Kidney (tissue), 14 donors: ENCODE data around the gene MT1HL1. TPM values are rescaled to one million over a fixed set of nuclear protein-coding genes. Genes with fewer than 3 reads are reported as not detected.

ENCODE experiments used
- DNase-seq, 5 donors: peaks; one replicate each; pipeline ENCODE4 v3.0.0-alpha.2; 2013 to 2020
- FAIRE-seq: peaks from 2 replicates; lab custom pipeline; 2012; peaks lifted over from hg19 to GRCh38; lab: Jason Lieb, UNC
- H3K27ac ChIP-seq, 2 donors: one replicate each; pipeline ENCODE4 v1.7.0; 2013; ENCODE audit warnings: low read depth in 2 of 2, low read length in 2 of 2, inconsistent platforms in 1 of 2
- H3K27me3 ChIP-seq: one replicate; pipeline ENCODE4 v1.7.1; 2013; ENCODE audit warnings: low read length, inconsistent platforms; ENCODE audit not compliant: control insufficient read depth, insufficient read depth
- H3K36me3 ChIP-seq, 3 donors: one replicate each; pipeline versions ENCODE4 v1.7.0 to v1.7.1; 2013; ENCODE audit warnings: low read length in 3 of 3, control low read depth in 1 of 3, inconsistent platforms in 1 of 3; ENCODE audit not compliant: insufficient read depth in 3 of 3, control insufficient read depth in 2 of 3
- H3K4me1 ChIP-seq, 3 donors: one replicate each; pipeline versions ENCODE4 v1.7.0 to v1.7.1; 2013; ENCODE audit warnings: low read length in 3 of 3, inconsistent platforms in 1 of 3, low read depth in 1 of 3; ENCODE audit not compliant: control insufficient read depth in 2 of 3, insufficient read depth in 2 of 3
- H3K4me3 ChIP-seq, 3 donors: one replicate each; pipeline versions ENCODE4 v1.7.0 to v1.8.1; 2013; ENCODE audit warnings: low read length in 3 of 3, control low read depth in 1 of 3, inconsistent platforms in 1 of 3
- H3K9ac ChIP-seq, 3 donors: one replicate each; pipeline versions ENCODE4 v1.7.0 to v1.7.1; 2013; ENCODE audit warnings: low read length in 3 of 3, control low read depth in 1 of 3, inconsistent platforms in 1 of 3
- H3K9me3 ChIP-seq, 3 donors: one replicate each; pipeline versions ENCODE4 v1.7.0 to v1.7.1; 2013; ENCODE audit warnings: low read length in 3 of 3, control low read depth in 1 of 3, inconsistent platforms in 1 of 3; ENCODE audit not compliant: control insufficient read depth in 2 of 3, insufficient read depth in 1 of 3
- intact Hi-C: fragments of 100-400 bp; cut with DNase I; formaldehyde crosslinking; loops from one replicate; pipeline ENCODE4 v1.11.1; 2022
- polyA plus RNA-seq: library from polyadenylated mRNA; stranded (reverse); fragments of 350-450 nt; fragmentation: Illumina TruSeq; extraction: RNeasy Lipid Tissue Mini Kit (QIAGEN cat#74804); gene quantifications from one replicate; pipeline ENCODE4 v1.2.3, GENCODE V29; 2014; ENCODE audit warnings: low read depth, low replicate concordance; ENCODE audit not compliant: insufficient read depth
- total RNA-seq: library from RNA; stranded (reverse); fragmentation: NEBNext Ultra II Directional; extraction: Animal tissue kit (Norgen Biotek cat#: 25700); gene quantifications from one replicate; pipeline ENCODE4 v1.2.1, GENCODE V29; 2021
- TF ChIP-seq, protein P1 (sequence below): IDR thresholded peaks from 3 replicates; pipeline ENCODE4 v1.5.1; 2012; ENCODE audit warnings: mild to moderate bottlenecking, moderate library complexity, borderline replicate concordance; ENCODE audit not compliant: insufficient read depth; ENCODE audit errors: extremely low read depth
- donor health status: control.
- donor health status: control.
- donor health status: control.
- donor health status: control.
- donor health status: control.
- donor health status: DM: yes; HTN: yes; CAD: no.
- donor health status: Normal renal cell carcinoma (clear cell type).

The MT1HL1 gene
- total and polyA plus RNA-seq, 2 donors from 2014 or later = not detected

DNA sequence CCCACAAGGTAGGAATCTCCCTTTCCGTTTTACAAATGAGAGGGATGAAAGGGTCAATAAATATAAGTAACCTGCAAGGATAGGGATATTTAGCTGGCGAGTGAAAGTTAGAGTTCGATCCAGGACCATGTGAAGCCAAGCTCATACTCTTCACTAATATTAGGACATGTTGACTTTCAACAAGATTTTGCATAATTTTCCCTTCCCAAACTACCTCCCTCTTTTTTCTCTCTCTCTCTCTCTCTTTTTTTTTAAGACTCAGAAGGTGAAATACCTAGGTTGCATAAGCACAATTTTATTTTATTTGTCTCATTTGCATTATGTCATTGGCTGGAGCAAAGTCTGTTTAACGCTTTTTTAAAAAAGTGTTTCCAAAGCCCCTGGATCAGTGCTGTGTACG is 8.1 kb upstream of the MT1HL1 start:
- intact Hi-C loops = no loop called here
- TF ChIP-seq, protein P1, sequence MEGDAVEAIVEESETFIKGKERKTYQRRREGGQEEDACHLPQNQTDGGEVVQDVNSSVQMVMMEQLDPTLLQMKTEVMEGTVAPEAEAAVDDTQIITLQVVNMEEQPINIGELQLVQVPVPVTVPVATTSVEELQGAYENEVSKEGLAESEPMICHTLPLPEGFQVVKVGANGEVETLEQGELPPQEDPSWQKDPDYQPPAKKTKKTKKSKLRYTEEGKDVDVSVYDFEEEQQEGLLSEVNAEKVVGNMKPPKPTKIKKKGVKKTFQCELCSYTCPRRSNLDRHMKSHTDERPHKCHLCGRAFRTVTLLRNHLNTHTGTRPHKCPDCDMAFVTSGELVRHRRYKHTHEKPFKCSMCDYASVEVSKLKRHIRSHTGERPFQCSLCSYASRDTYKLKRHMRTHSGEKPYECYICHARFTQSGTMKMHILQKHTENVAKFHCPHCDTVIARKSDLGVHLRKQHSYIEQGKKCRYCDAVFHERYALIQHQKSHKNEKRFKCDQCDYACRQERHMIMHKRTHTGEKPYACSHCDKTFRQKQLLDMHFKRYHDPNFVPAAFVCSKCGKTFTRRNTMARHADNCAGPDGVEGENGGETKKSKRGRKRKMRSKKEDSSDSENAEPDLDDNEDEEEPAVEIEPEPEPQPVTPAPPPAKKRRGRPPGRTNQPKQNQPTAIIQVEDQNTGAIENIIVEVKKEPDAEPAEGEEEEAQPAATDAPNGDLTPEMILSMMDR = no peak
- Histone ChIP-seq H3K9me3 (no peaks in the 10 kb centered on the region), H3K4me1 (no peaks in the 10 kb centered on the region), H3K36me3 (no peaks in the 10 kb centered on the region), H3K27ac (no peak overlapping the region), H3K4me3 (peak overlapping the region in 1 of 3 donors; percentile 39), H3K27me3 (no peaks in the 10 kb centered on the region), H3K9ac (no peak overlapping the region)
- FAIRE-seq = no peak
- no peak for DNase-seq

DNA sequence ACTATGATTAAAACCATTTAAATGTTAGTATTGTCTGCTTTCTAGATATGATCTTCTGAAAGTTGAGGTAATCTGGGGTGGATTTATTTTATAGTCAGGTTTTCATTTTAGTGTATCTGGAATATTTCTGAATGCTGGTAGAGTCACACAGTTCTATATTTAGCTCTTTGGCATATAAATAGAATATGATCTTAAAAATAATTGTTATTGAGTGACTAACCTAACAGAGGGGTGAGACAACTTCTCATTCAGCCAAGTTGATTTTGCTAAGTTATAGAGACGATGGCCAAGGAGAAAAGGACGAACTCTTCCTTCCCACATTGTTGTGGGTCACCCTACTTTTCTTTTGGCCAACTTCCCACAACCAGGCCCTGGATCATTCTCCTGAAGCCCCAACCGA is 7.2 kb upstream of the MT1HL1 start:
- DNase-seq = no peak
- Histone ChIP-seq H3K36me3 (no peaks in the 10 kb centered on the region), H3K4me1 (no peaks in the 10 kb centered on the region), H3K27me3 (no peaks in the 10 kb centered on the region), H3K27ac (no peak overlapping the region), H3K9ac (no peak overlapping the region), H3K4me3 (no peak overlapping the region), H3K9me3 (no peaks in the 10 kb centered on the region)
- intact Hi-C loops = no loop called here
- no peak for FAIRE-seq
- TF ChIP-seq, protein P1 = no peak

DNA sequence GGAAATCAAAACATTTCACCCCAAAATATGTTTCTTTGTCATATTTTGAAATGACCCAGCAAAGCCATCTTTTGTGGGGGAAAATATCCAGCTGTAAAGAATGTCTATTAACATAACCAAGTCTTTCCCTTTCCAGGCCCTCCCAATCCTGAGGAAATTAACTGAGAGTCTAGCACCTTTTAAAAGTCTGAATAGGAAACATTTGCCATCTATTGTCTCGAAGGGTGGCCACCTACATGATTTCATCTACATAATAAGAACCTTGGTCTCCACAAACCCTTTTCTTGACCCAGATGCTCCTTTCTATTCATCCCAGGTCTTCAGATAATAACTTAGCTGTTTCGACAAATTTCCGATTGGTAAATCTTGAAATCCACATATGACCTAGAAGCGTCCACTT is 5.4 kb upstream of the MT1HL1 start:
- no peaks in the 10 kb centered on the region for H3K36me3 ChIP-seq
- no peaks in the 10 kb centered on the region for H3K4me1 ChIP-seq
- no peak overlapping the region for H3K27ac ChIP-seq
- H3K4me3 ChIP-seq = no peak overlapping the region
- H3K9me3 ChIP-seq = no peaks in the 10 kb centered on the region
- H3K27me3 ChIP-seq = no peaks in the 10 kb centered on the region
- intact Hi-C loops = no loop called here
- TF ChIP-seq, protein P1 = no peak
- DNase-seq (no peak), FAIRE-seq (no peak)
- H3K9ac ChIP-seq = no peak overlapping the region

DNA sequence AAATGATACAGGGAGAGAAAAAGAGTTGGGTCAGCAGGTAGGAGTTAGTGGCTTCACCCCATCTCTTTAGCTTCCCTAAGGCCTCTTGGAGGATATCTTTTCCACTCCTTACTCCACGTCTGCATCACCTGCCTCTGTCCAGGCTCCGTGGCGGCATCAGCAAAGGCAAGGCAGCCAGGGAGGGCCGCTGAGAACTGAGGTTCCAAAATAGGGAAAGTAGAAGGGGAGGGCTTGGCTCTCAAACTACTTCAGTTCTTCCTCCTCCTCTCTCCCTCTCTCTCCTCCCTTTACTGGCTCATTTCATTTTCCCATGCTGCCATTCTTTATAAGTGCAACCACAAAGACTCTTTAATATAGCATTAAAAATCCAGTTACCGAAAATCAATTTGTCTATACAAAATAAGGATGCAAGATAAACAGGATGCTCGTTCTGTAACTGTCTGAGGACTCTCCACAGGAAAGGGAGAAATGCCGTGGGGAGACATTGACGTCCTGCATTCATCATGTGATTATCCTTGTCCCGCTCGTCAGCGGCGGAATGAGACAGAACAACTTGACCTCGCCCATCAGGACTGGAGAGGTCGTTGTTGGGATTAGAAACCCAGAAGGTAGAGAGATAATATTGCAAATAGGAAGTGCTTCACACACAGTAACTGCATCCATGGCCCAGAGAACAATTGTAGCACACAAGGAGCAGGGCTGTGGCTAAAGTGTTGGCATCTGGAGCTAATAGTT is 3.1 kb upstream of the MT1HL1 start:
- H3K27ac ChIP-seq = no peak overlapping the region
- no peaks in the 10 kb centered on the region for H3K27me3 ChIP-seq
- TF ChIP-seq, protein P1 = no peak
- DNase-seq = no peak
- no peaks in the 10 kb centered on the region for H3K9me3 ChIP-seq
- no peak for FAIRE-seq
- no peaks in the 10 kb centered on the region for H3K36me3 ChIP-seq
- no peaks in the 10 kb centered on the region for H3K4me1 ChIP-seq
- H3K9ac ChIP-seq = no peak overlapping the region
- intact Hi-C loops = no loop called here
- H3K4me3 ChIP-seq = no peak overlapping the region
